ENCODE results near the gene UGT1A1. TPM values are rescaled to one million over a fixed set of nuclear protein-coding genes. Genes with fewer than 3 reads are reported as not detected.

UGT1A1 gene
- total and polyA plus RNA-seq, 7 experiments from 2014 or later, result not detected

DNA sequence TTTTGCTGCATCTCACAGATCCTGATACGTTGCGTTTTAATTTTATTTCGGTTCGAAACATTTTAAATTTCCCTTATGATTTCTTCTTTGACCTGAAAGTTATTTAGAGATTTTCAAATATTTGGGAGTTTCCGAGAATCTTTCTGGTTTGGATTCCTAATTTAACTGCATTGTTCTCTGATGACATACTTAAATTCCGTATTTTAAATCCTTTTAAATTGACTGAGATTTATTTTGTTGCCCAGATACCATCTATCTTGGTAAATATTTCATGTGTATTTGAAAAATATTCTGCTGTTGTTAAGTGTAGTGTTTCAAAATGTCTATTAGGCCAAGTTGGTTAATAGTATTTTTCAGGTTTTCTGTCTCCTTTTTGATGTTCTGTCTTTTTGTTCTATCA, 55.8 kb downstream of the UGT1A1 start:
- Mint-ChIP-seq H3K36me3 (no peaks in the 10 kb centered on the region), H3K9me3 (peaks cover 0 to 1% (median 0%) of the 10 kb centered on the region in 11 donors), H3K27me3 (peaks cover 4 to 23% (median 5%) of the 10 kb centered on the region in 5 donors), H3K27ac (no peak overlapping the region), H3K4me1 (no peaks in the 10 kb centered on the region), H3K4me3 (no peak overlapping the region)
- intact Hi-C loops (cut with micrococcal nuclease), result no loop called here
- Histone ChIP-seq H3K27ac (ENCODE audit: low read depth, low read length) (no peak overlapping the region), H3K36me3 (ENCODE audit: control insufficient read depth in 2 of 3, insufficient read depth in 3 of 3, low read length in 3 of 3) (no peaks in the 10 kb centered on the region), H3K9me3 (ENCODE audit: control insufficient read depth in 2 of 3, low read length in 3 of 3) (no peaks in the 10 kb centered on the region), H3K4me1 (ENCODE audit: control insufficient read depth in 2 of 2, insufficient read depth in 2 of 2, low read length in 2 of 2) (no peaks in the 10 kb centered on the region), H3K27me3 (ENCODE audit: control insufficient read depth in 2 of 2, insufficient read depth in 2 of 2, low read length in 2 of 2) (no peaks in the 10 kb centered on the region), H3K4me3 (ENCODE audit: low read length) (no peak overlapping the region)
- ChIA-PET CTCF (no interaction called here), POLR2A (no interaction called here)
- ATAC-seq (no peak), DNase-seq (no peak)

DNA sequence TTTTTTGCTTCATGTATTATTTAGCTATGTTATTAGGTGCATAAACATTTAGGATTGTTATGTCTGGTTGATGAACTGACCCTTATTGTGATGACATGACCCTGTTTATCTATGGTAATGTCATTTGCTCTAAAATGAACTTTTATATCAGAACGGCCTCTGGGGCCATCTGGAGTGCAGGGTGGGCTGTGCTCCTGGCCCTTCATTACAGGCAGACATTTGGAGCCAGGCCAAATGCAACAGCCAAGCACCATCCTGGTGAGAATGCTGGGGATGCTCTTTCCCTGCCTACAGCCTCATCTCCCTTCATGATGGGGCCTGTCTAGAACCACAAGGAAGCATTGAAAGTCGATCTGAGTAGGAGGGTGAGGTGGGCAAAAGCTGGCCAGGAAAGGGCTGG, 56.3 kb downstream of the UGT1A1 start:
- ChIA-PET POLR2A (no interaction called here), CTCF (no interaction called here)
- Mint-ChIP-seq H3K27me3 (peaks cover under 1 to 23% (median 5%) of the 10 kb centered on the region in 5 donors), H3K36me3 (no peaks in the 10 kb centered on the region), H3K4me3 (no peak overlapping the region), H3K9me3 (peaks cover 0 to 1% (median 0%) of the 10 kb centered on the region in 11 donors), H3K4me1 (no peaks in the 10 kb centered on the region), H3K27ac (no peak overlapping the region)
- no peaks in the 10 kb centered on the region for H3K36me3 ChIP-seq (ENCODE audit: control insufficient read depth in 2 of 3, insufficient read depth in 3 of 3, low read length in 3 of 3)
- no peaks in the 10 kb centered on the region for H3K9me3 ChIP-seq (ENCODE audit: control insufficient read depth in 2 of 3, low read length in 3 of 3)
- H3K4me1 ChIP-seq (ENCODE audit: control insufficient read depth in 2 of 2, insufficient read depth in 2 of 2, low read length in 2 of 2), result no peaks in the 10 kb centered on the region
- no peak for ATAC-seq
- no peak overlapping the region for H3K4me3 ChIP-seq (ENCODE audit: low read length)
- intact Hi-C loops (cut with micrococcal nuclease), result no loop called here
- no peak for DNase-seq
- no peak overlapping the region for H3K27ac ChIP-seq (ENCODE audit: low read depth, low read length)
- H3K27me3 ChIP-seq (ENCODE audit: control insufficient read depth in 2 of 2, insufficient read depth in 2 of 2, low read length in 2 of 2), result no peaks in the 10 kb centered on the region

DNA sequence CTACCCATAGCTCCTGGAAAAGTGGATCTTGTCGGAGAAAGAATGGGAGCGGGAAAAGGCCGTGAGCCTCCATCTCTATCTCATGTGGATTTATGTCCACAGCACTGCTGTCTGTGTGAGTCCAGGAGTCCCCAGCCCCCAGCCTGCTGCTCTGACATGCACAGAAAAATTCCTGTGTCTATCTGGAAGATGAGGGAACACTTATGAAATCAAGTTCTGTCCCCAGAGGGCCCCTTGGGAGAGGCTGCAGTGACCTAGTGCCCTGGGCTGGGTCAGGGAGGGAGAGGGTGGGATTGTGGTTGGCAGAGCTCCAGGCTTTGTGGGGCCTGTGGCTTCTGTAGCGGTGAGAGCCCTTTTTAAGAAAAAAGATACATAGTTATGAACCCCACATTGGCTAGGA, 56.7 kb downstream of the UGT1A1 start:
- H3K27me3 Mint-ChIP-seq, result peaks cover 0 to 23% (median 5%) of the 10 kb centered on the region in 5 donors
- Histone ChIP-seq H3K36me3 (ENCODE audit: control insufficient read depth in 2 of 3, insufficient read depth in 3 of 3, low read length in 3 of 3) (no peaks in the 10 kb centered on the region), H3K4me3 (ENCODE audit: low read length) (no peak overlapping the region), H3K27me3 (ENCODE audit: control insufficient read depth in 2 of 2, insufficient read depth in 2 of 2, low read length in 2 of 2) (no peaks in the 10 kb centered on the region), H3K9me3 (ENCODE audit: control insufficient read depth in 2 of 3, low read length in 3 of 3) (no peaks in the 10 kb centered on the region), H3K27ac (ENCODE audit: low read depth, low read length) (no peak overlapping the region), H3K4me1 (ENCODE audit: control insufficient read depth in 2 of 2, insufficient read depth in 2 of 2, low read length in 2 of 2) (no peaks in the 10 kb centered on the region)
- intact Hi-C loops (cut with micrococcal nuclease), result no loop called here
- H3K9me3 Mint-ChIP-seq, result peaks cover 0 to 1% (median 0%) of the 10 kb centered on the region in 11 donors
- ChIA-PET CTCF (no interaction called here), POLR2A (no interaction called here)
- ATAC-seq, result no peak
- H3K4me3 Mint-ChIP-seq, result no peak overlapping the region
- no peaks in the 10 kb centered on the region for H3K36me3 Mint-ChIP-seq
- no peak for DNase-seq
- H3K27ac Mint-ChIP-seq, result no peak overlapping the region
- no peaks in the 10 kb centered on the region for H3K4me1 Mint-ChIP-seq

DNA sequence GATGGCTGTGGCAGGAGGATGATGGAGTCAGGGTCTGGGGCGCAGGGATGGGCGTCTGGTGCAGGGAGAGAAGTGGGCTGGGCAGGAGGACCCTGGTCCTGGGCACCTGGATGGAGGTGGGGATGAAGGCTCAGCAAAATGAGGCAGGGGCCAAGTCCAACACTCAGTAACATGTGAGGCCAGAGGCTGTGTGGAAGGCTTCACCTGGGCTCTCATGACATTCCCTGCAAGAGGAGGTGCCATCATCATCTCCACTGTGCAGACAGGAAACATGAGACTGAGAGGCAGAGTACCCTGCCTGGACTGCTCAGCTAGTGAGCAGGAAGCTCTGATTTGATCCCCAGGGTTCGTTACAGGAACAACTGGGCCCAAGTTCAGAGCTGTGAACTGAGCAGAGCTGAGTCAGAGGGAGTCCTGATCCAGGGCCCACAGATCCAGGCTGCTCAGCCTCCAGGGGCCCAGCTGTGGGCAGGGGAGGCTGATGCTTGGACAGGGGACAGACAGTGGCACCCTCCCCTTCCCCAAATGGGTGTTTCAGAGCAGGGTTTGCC, 57.4 kb downstream of the UGT1A1 start:
- Histone ChIP-seq H3K36me3 (ENCODE audit: control insufficient read depth in 2 of 3, insufficient read depth in 3 of 3, low read length in 3 of 3) (no peaks in the 10 kb centered on the region), H3K4me3 (ENCODE audit: low read length) (no peak overlapping the region), H3K27ac (ENCODE audit: low read depth, low read length) (no peak overlapping the region), H3K27me3 (ENCODE audit: control insufficient read depth in 2 of 2, insufficient read depth in 2 of 2, low read length in 2 of 2) (no peaks in the 10 kb centered on the region), H3K9me3 (ENCODE audit: control insufficient read depth in 2 of 3, low read length in 3 of 3) (no peaks in the 10 kb centered on the region), H3K4me1 (ENCODE audit: control insufficient read depth in 2 of 2, insufficient read depth in 2 of 2, low read length in 2 of 2) (no peaks in the 10 kb centered on the region)
- H3K4me1 Mint-ChIP-seq, result no peaks in the 10 kb centered on the region
- ATAC-seq, result no peak
- H3K36me3 Mint-ChIP-seq, result no peaks in the 10 kb centered on the region
- DNase-seq, result no peak
- H3K27me3 Mint-ChIP-seq, result peaks cover 0 to 23% (median 5%) of the 10 kb centered on the region in 5 donors
- H3K4me3 Mint-ChIP-seq, result no peak overlapping the region
- POLR2A ChIA-PET, result no interaction called here
- H3K9me3 Mint-ChIP-seq, result peaks cover 0 to 1% (median 0%) of the 10 kb centered on the region in 11 donors
- CTCF ChIA-PET, result no interaction called here
- intact Hi-C loops (cut with micrococcal nuclease), result no loop called here
- no peak overlapping the region for H3K27ac Mint-ChIP-seq

DNA sequence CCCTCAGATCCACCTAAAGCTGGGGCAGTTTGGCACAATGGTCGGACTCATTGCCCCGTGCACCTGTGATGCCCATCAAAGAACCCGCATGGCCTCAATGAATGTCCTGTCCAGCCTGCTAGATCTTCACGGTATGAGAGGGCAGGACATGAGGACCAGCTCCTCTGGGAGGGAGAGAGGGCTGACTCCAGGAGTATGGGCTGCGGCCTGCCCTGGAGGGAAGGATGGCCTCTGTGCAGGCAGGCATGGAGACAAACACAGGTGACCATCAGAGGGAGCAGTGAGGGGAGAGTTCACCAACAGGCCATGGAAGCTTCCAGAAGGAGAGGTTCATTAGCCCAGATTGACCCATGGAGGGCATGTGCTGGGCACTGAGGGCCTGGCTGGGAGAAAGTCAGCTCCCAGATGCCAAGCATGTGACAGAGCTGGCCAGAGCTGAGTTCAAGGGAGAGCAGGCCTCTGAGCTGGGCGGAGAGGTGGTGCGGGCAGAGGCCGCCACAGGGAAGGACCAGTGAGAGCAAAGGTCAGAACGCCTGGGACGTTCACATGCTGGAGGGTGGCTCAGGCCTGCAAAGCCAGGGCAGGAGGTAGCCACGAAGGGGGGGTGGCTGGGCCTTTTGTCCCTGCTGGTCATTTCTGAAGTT, 58.0 kb downstream of the UGT1A1 start:
- Mint-ChIP-seq H3K27me3 (peaks cover 0 to 20% (median 5%) of the 10 kb centered on the region in 5 donors), H3K27ac (no peak overlapping the region), H3K9me3 (peaks cover 0 to 1% (median 0%) of the 10 kb centered on the region in 11 donors), H3K4me3 (no peak overlapping the region), H3K4me1 (no peaks in the 10 kb centered on the region), H3K36me3 (no peaks in the 10 kb centered on the region)
- DNase-seq (no peak), ATAC-seq (no peak)
- H3K36me3 ChIP-seq (ENCODE audit: control insufficient read depth in 2 of 3, insufficient read depth in 3 of 3, low read length in 3 of 3), result no peaks in the 10 kb centered on the region
- no peak overlapping the region for H3K27ac ChIP-seq (ENCODE audit: low read depth, low read length)
- intact Hi-C loops (cut with micrococcal nuclease), result no loop called here
- H3K4me1 ChIP-seq (ENCODE audit: control insufficient read depth in 2 of 2, insufficient read depth in 2 of 2, low read length in 2 of 2), result no peaks in the 10 kb centered on the region
- H3K9me3 ChIP-seq (ENCODE audit: control insufficient read depth in 2 of 3, low read length in 3 of 3), result no peaks in the 10 kb centered on the region
- no peak overlapping the region for H3K4me3 ChIP-seq (ENCODE audit: low read length)
- H3K27me3 ChIP-seq (ENCODE audit: control insufficient read depth in 2 of 2, insufficient read depth in 2 of 2, low read length in 2 of 2), result no peaks in the 10 kb centered on the region
- POLR2A ChIA-PET, result no interaction called here
- CTCF ChIA-PET, result no interaction called here

DNA sequence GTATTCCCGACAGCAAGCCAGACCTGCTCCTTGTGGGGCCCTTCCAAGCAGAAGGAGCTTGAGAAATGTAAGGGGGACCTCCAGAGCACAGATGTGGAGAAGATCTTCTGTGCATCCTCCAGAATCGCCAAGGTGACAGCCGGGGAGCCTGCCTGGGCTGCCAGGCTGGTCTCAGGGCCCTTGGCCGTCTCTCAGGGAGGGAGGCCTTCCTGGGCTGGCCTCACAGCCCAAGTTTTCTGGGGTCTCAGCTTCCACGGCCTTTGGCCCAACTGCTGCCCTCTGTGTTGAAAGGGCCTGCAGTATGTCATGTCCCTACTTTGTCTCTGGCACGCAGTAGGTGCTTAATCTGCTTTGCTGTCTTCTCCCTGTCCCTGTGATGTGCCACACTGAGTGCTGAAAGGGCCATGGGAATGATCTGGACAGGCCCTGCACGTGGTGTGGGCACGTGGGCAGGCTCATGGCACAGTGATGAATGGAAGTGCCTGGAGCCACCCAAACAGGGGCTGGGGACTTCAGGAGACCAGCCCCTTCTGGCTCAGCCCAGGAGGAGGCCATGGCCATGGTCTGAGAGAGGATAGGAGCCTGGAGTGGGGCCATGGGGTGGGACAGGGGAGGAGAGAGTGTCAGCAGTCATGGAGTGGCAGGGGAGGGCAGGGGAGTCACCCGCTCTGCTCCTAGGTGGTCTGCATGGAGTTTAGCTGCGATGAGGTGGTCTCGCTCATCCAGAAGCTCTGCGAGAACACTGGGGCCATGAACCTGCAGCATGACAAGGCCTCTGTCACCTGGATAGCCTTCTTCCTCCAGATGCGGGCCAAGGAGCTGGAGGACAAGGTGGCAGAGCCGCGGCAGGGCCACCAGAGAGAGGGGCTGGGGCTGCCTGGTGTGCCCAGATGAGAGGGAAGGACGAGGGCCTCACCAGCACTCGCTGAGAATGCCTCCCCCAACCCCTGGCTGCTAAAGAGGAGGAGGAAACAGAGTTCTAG, 58.9 kb downstream of the UGT1A1 start:
- ChIA-PET POLR2A (no interaction called here), CTCF (no interaction called here)
- no peak overlapping the region for H3K4me3 ChIP-seq (ENCODE audit: low read length)

More for the DNA sequence above, 58.9 kb downstream of the UGT1A1 start:
- Mint-ChIP-seq H3K9me3 (peaks cover 0 to 1% (median 0%) of the 10 kb centered on the region in 11 donors), H3K4me1 (no peaks in the 10 kb centered on the region), H3K4me3 (no peak overlapping the region), H3K27me3 (peaks cover 0 to 20% (median 5%) of the 10 kb centered on the region in 5 donors), H3K27ac (no peak overlapping the region), H3K36me3 (no peaks in the 10 kb centered on the region)
- no peaks in the 10 kb centered on the region for H3K9me3 ChIP-seq (ENCODE audit: control insufficient read depth in 2 of 3, low read length in 3 of 3)
- no peaks in the 10 kb centered on the region for H3K4me1 ChIP-seq (ENCODE audit: control insufficient read depth in 2 of 2, insufficient read depth in 2 of 2, low read length in 2 of 2)
- DNase-seq, result peak in 1 of 9 donors; percentile 2
- no peak for ATAC-seq
- no peaks in the 10 kb centered on the region for H3K27me3 ChIP-seq (ENCODE audit: control insufficient read depth in 2 of 2, insufficient read depth in 2 of 2, low read length in 2 of 2)
- no peaks in the 10 kb centered on the region for H3K36me3 ChIP-seq (ENCODE audit: control insufficient read depth in 2 of 3, insufficient read depth in 3 of 3, low read length in 3 of 3)
- intact Hi-C loops (cut with micrococcal nuclease), result no loop called here
- H3K27ac ChIP-seq (ENCODE audit: low read depth, low read length), result no peak overlapping the region

All from naive thymus-derived CD4-positive, alpha-beta T cell (primary cell).